GM12878 (cell line): ENCODE results near the gene TLDC2. TPM values are rescaled to one million over a fixed set of nuclear protein-coding genes. Genes with fewer than 3 reads are reported as not detected.

Source experiments
- FOS ChIP-seq: IDR thresholded peaks from 3 replicates; pipeline ENCODE4 v1.6.1; 2011; ENCODE audit warnings: borderline replicate concordance; ENCODE audit not compliant: insufficient read length; ENCODE audit errors: extremely low read depth
- HCFC1 ChIP-seq: fragments of 150-350 bp; IDR thresholded peaks from 2 replicates; pipeline ENCODE4 v1.6.1; 2014; ENCODE audit warnings: low read length
- HDGF ChIP-seq: fragments of 450-650 bp; IDR thresholded peaks from 2 replicates; pipeline ENCODE4 v1.6.1; 2016; ENCODE audit warnings: antibody characterized with exemption
- IKZF1 ChIP-seq: fragments of 450-650 bp; conservative IDR thresholded peaks from 2 replicates; pipeline ENCODE4 v1.6.1; 2017; ENCODE audit warnings: antibody characterized with exemption, mild to moderate bottlenecking
- RFX5 ChIP-seq: IDR thresholded peaks from 2 replicates; pipeline ENCODE4 v1.6.1; 2011; ENCODE audit warnings: low read depth, low read length, improper control_type of control experiment
- SMARCA5 ChIP-seq: fragments of 450-650 bp; IDR thresholded peaks from 2 replicates; pipeline ENCODE4 v1.6.1; 2017; ENCODE audit warnings: mild to moderate bottlenecking
- SP1 ChIP-seq: IDR thresholded peaks from one replicate; pipeline ENCODE4 v1.6.1; 2011; ENCODE audit warnings: low read depth, low read length
- polyA plus RNA-seq, 11 experiments: library from polyadenylated mRNA; depleted of rRNA in 4 of 11; unstranded in 6 of 11; stranded (reverse) in 5 of 11; fragments of >200 nt; fragmentation: Nextera tagmentation in 4 of 11; fragmentation: Illumina TruSeq in 1 of 11; extraction: Ambion mirVana in 4 of 11; extraction: Trizol in 1 of 11; gene quantifications; 1 replicate in 1 of 11; 2 replicates in 10 of 11; pipeline versions ENCODE4 v1.2.1 to v1.2.3, GENCODE V29; 2011 to 2016; ENCODE audit warnings: inconsistent platforms in 2 of 11, missing spikeins in 2 of 11, low read depth in 1 of 11
- total RNA-seq, 4 experiments: library from RNA; depleted of rRNA in 3 of 4; stranded (reverse); fragments of >200 nt in 3 of 4; fragmentation: Illumina TruSeq in 1 of 4; extraction: Trizol in 1 of 4; gene quantifications; 2 replicates each; pipeline versions ENCODE4 v1.2.1 to v1.2.3, GENCODE V29; 2013 to 2021
- TF ChIP-seq, protein P1 (sequence below): fragments of 450-650 bp; formaldehyde crosslinking; IDR thresholded peaks from 2 replicates; pipeline ENCODE4 v1.4.0; 2022; ENCODE audit warnings: mild to moderate bottlenecking, moderate library complexity
- TF ChIP-seq, protein P2 (sequence below): IDR thresholded peaks from 2 replicates; pipeline ENCODE4 v1.6.1; 2012; ENCODE audit warnings: mild to moderate bottlenecking, low read depth, low read length
- TF ChIP-seq, protein P3 (sequence below): IDR thresholded peaks from 2 replicates; pipeline ENCODE4 v1.6.1; 2012; ENCODE audit warnings: low read depth, low read length, improper control_type of control experiment
- TF ChIP-seq, protein P4 (sequence below): fragments of 450-650 bp; IDR thresholded peaks from 2 replicates; pipeline ENCODE4 v1.6.1; 2014; ENCODE audit warnings: mild to moderate bottlenecking
- TF ChIP-seq, protein P5 (sequence below): fragments of 450-650 bp; IDR thresholded peaks from 2 replicates; pipeline ENCODE4 v1.6.1; 2017; ENCODE audit warnings: mild to moderate bottlenecking, moderate library complexity
- TF ChIP-seq, protein P6 (sequence below): fragments of 450-650 bp; IDR thresholded peaks from 2 replicates; pipeline ENCODE4 v1.6.1; 2018; ENCODE audit warnings: borderline replicate concordance, mild to moderate bottlenecking; ENCODE audit not compliant: partially characterized antibody

Gene TLDC2
- total and polyA plus RNA-seq, 10 of the 15 experiments (the other 5 are each of a cell fraction or from before 2014, with no cell fraction given) = 0.05 to 0.41 (median 0.21) TPM

DNA sequence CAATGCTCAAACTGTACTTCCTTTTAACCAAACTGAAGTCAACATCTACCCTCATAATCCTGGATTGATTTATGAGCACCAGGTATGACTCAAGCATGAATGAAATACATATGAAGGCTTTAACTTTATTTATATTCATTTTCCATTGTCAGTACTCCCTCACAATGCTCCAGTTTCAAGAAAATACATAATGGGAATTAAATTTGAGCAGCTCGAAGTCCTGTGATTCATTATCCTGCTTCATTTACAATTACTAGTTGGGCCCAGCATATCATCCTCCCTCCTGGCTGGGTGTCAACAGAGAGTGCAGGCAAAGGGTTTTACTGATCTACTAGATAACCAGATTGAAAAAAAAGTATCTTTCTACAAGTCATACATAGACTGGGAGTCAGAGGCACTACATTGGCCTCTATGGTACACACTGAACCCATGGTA is 65.5 kb downstream of the TLDC2 start (continued):
- TF ChIP-seq, protein P1, sequence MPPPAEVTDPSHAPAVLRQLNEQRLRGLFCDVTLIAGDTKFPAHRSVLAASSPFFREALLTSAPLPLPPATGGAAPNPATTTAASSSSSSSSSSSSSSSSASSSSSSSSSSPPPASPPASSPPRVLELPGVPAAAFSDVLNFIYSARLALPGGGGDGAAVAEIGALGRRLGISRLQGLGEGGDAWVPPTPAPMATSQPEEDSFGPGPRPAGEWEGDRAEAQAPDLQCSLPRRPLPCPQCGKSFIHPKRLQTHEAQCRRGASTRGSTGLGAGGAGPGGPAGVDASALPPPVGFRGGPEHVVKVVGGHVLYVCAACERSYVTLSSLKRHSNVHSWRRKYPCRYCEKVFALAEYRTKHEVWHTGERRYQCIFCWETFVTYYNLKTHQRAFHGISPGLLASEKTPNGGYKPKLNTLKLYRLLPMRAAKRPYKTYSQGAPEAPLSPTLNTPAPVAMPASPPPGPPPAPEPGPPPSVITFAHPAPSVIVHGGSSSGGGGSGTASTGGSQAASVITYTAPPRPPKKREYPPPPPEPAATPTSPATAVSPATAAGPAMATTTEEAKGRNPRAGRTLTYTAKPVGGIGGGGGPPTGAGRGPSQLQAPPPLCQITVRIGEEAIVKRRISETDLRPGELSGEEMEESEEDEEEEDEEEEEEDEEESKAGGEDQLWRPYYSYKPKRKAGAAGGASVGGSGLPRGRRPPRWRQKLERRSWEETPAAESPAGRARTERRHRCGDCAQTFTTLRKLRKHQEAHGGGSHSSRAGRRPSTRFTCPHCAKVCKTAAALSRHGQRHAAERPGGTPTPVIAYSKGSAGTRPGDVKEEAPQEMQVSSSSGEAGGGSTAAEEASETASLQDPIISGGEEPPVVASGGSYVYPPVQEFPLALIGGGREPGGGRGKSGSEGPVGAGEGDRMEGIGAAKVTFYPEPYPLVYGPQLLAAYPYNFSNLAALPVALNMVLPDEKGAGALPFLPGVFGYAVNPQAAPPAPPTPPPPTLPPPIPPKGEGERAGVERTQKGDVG (CRISPR knock-in tag) = no peak
- no peak for TF ChIP-seq HCFC1
- no peak for TF ChIP-seq SMARCA5
- no peak for TF ChIP-seq FOS
- TF ChIP-seq, protein P2, sequence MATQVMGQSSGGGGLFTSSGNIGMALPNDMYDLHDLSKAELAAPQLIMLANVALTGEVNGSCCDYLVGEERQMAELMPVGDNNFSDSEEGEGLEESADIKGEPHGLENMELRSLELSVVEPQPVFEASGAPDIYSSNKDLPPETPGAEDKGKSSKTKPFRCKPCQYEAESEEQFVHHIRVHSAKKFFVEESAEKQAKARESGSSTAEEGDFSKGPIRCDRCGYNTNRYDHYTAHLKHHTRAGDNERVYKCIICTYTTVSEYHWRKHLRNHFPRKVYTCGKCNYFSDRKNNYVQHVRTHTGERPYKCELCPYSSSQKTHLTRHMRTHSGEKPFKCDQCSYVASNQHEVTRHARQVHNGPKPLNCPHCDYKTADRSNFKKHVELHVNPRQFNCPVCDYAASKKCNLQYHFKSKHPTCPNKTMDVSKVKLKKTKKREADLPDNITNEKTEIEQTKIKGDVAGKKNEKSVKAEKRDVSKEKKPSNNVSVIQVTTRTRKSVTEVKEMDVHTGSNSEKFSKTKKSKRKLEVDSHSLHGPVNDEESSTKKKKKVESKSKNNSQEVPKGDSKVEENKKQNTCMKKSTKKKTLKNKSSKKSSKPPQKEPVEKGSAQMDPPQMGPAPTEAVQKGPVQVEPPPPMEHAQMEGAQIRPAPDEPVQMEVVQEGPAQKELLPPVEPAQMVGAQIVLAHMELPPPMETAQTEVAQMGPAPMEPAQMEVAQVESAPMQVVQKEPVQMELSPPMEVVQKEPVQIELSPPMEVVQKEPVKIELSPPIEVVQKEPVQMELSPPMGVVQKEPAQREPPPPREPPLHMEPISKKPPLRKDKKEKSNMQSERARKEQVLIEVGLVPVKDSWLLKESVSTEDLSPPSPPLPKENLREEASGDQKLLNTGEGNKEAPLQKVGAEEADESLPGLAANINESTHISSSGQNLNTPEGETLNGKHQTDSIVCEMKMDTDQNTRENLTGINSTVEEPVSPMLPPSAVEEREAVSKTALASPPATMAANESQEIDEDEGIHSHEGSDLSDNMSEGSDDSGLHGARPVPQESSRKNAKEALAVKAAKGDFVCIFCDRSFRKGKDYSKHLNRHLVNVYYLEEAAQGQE = no peak
- TF ChIP-seq HDGF = no peak
- TF ChIP-seq, protein P3, sequence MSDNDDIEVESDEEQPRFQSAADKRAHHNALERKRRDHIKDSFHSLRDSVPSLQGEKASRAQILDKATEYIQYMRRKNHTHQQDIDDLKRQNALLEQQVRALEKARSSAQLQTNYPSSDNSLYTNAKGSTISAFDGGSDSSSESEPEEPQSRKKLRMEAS = no peak
- TF ChIP-seq SP1 = no peak
- no peak for TF ChIP-seq RFX5
- TF ChIP-seq, protein P4, sequence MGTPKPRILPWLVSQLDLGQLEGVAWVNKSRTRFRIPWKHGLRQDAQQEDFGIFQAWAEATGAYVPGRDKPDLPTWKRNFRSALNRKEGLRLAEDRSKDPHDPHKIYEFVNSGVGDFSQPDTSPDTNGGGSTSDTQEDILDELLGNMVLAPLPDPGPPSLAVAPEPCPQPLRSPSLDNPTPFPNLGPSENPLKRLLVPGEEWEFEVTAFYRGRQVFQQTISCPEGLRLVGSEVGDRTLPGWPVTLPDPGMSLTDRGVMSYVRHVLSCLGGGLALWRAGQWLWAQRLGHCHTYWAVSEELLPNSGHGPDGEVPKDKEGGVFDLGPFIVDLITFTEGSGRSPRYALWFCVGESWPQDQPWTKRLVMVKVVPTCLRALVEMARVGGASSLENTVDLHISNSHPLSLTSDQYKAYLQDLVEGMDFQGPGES = no peak
- TF ChIP-seq, protein P5, sequence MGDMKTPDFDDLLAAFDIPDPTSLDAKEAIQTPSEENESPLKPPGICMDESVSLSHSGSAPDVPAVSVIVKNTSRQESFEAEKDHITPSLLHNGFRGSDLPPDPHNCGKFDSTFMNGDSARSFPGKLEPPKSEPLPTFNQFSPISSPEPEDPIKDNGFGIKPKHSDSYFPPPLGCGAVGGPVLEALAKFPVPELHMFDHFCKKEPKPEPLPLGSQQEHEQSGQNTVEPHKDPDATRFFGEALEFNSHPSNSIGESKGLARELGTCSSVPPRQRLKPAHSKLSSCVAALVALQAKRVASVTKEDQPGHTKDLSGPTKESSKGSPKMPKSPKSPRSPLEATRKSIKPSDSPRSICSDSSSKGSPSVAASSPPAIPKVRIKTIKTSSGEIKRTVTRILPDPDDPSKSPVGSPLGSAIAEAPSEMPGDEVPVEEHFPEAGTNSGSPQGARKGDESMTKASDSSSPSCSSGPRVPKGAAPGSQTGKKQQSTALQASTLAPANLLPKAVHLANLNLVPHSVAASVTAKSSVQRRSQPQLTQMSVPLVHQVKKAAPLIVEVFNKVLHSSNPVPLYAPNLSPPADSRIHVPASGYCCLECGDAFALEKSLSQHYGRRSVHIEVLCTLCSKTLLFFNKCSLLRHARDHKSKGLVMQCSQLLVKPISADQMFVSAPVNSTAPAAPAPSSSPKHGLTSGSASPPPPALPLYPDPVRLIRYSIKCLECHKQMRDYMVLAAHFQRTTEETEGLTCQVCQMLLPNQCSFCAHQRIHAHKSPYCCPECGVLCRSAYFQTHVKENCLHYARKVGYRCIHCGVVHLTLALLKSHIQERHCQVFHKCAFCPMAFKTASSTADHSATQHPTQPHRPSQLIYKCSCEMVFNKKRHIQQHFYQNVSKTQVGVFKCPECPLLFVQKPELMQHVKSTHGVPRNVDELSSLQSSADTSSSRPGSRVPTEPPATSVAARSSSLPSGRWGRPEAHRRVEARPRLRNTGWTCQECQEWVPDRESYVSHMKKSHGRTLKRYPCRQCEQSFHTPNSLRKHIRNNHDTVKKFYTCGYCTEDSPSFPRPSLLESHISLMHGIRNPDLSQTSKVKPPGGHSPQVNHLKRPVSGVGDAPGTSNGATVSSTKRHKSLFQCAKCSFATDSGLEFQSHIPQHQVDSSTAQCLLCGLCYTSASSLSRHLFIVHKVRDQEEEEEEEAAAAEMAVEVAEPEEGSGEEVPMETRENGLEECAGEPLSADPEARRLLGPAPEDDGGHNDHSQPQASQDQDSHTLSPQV = no peak
- TF ChIP-seq, protein P6, sequence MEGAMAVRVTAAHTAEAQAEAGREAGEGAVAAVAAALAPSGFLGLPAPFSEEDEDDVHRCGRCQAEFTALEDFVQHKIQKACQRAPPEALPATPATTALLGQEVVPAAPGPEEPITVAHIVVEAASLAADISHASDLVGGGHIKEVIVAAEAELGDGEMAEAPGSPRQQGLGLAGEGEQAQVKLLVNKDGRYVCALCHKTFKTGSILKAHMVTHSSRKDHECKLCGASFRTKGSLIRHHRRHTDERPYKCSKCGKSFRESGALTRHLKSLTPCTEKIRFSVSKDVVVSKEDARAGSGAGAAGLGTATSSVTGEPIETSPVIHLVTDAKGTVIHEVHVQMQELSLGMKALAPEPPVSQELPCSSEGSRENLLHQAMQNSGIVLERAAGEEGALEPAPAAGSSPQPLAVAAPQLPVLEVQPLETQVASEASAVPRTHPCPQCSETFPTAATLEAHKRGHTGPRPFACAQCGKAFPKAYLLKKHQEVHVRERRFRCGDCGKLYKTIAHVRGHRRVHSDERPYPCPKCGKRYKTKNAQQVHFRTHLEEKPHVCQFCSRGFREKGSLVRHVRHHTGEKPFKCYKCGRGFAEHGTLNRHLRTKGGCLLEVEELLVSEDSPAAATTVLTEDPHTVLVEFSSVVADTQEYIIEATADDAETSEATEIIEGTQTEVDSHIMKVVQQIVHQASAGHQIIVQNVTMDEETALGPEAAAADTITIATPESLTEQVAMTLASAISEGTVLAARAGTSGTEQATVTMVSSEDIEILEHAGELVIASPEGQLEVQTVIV = no peak
- TF ChIP-seq IKZF1 = no peak
